GM19035 (cell line): ENCODE measurements around the gene CCR7.
A peak's percentile ranks its signal among the peaks of the same experiment; 100 is the strongest.

Experiments used
- ATAC-seq: cut with Tn5 transposase; IDR thresholded peaks from one replicate; pipeline ENCODE4 v1.9.1; 2021; ENCODE audit not compliant: unreplicated experiment

CCR7 gene

GRCh38 chr17:40563220-40564052 lies 1.8 kb downstream of the CCR7 start:
- ATAC-seq: no peak

- ATAC-seq: no peak
Observed at GRCh38 chr17:40562838-40563219, 2.4 kb downstream of the CCR7 start.

GRCh38 chr17:40561871-40562611 lies 3.2 kb downstream of the CCR7 start:
- ATAC-seq: no peak

GRCh38 chr17:40561294-40561870 lies 3.9 kb downstream of the CCR7 start:
- peak; percentile 32 for ATAC-seq

GRCh38 chr17:40560592-40561293 lies 4.5 kb downstream of the CCR7 start:
- ATAC-seq: peak; percentile 50

- ATAC-seq: no peak
Observed at GRCh38 chr17:40559954-40560591, 5.2 kb downstream of the CCR7 start.

- no peak for ATAC-seq
Observed at GRCh38 chr17:40559564-40559916, 5.7 kb downstream of the CCR7 start.

- ATAC-seq: no peak
Observed at GRCh38 chr17:40558890-40559563, 6.2 kb downstream of the CCR7 start.

GRCh38 chr17:40558300-40558889 lies 6.9 kb downstream of the CCR7 start:
- no peak for ATAC-seq

GRCh38 chr17:40557531-40558299 lies 7.6 kb downstream of the CCR7 start:
- no peak for ATAC-seq

- no peak for ATAC-seq
Observed at GRCh38 chr17:40556884-40557414, 8.3 kb downstream of the CCR7 start.

GRCh38 chr17:40556198-40556661 lies 9.0 kb downstream of the CCR7 start:
- ATAC-seq: no peak

- no peak for ATAC-seq
Observed at GRCh38 chr17:40555296-40556190, 9.7 kb downstream of the CCR7 start.

GRCh38 chr17:40554646-40555295 lies 10.5 kb downstream of the CCR7 start:
- no peak for ATAC-seq

GRCh38 chr17:40553694-40554534 lies 11.4 kb downstream of the CCR7 start:
- ATAC-seq: no peak
